ENCODE results near the gene PAMR1.

PAMR1 gene

GRCh38 chr11:35393098-35393497 is 132.3 kb downstream of the PAMR1 start:
- DNase-seq, result no peak

GRCh38 chr11:35391922-35392688 is 133.3 kb downstream of the PAMR1 start:
- peak; percentile 87 to 91 for DNase-seq

GRCh38 chr11:35390737-35391682 is 134.4 kb downstream of the PAMR1 start:
- DNase-seq, result peak; percentile 18 to 26

GRCh38 chr11:35389897-35390465 is 135.4 kb downstream of the PAMR1 start:
- DNase-seq, result peak in 1 of 2 experiments; percentile 8

GRCh38 chr11:35389112-35389511 is 136.3 kb downstream of the PAMR1 start:
- no peak for DNase-seq

GRCh38 chr11:35388061-35388460 is 137.4 kb downstream of the PAMR1 start:
- DNase-seq, result no peak

GRCh38 chr11:35387111-35387982 is 138.1 kb downstream of the PAMR1 start:
- no peak for DNase-seq

GRCh38 chr11:35383953-35384352 is 141.5 kb downstream of the PAMR1 start:
- no peak for DNase-seq

Data from activated CD4-positive, alpha-beta T cell treated with anti-CD3 and anti-CD28 coated beads, Interleukin-2, amount 50 U/mL, for 4 hours (primary cell).